Loucy (cell line): ENCODE measurements around the gene KLF6.

Experiments used
- H2AFZ ChIP-seq: fragments of 200-600 bp; sonication (generic); 2 replicates; pipeline ENCODE4 v1.6.0; 2016; ENCODE audit warnings: antibody characterized with exemption, mild to moderate bottlenecking, low read length, moderate library complexity
- H3F3A ChIP-seq: fragments of 200-600 bp; 2 replicates; pipeline ENCODE4 v1.6.0; 2016; ENCODE audit warnings: antibody characterized with exemption, low read depth, mild to moderate bottlenecking
- H3K27me3 ChIP-seq: fragments of 200-600 bp; sonication (generic); 2 replicates; pipeline ENCODE4 v1.6.1; 2014; ENCODE audit warnings: low read length, mild to moderate bottlenecking; ENCODE audit not compliant: insufficient read depth, poor library complexity, severe bottlenecking
- H3K36me3 ChIP-seq: fragments of 200-600 bp; sonication (generic); 2 replicates; pipeline ENCODE4 v1.6.1; 2016; ENCODE audit warnings: low read length; ENCODE audit not compliant: insufficient read depth
- H3K4me1 ChIP-seq: fragments of 200-600 bp; sonication (generic); 2 replicates; pipeline ENCODE4 v1.5.1; 2014; ENCODE audit warnings: low read length, mild to moderate bottlenecking; ENCODE audit not compliant: insufficient read depth, poor library complexity, severe bottlenecking
- H3K4me2 ChIP-seq: fragments of 200-600 bp; sonication (generic); 2 replicates; pipeline ENCODE4 v1.6.0; 2014; ENCODE audit warnings: antibody characterized with exemption, low read length, low read depth, mild to moderate bottlenecking; ENCODE audit not compliant: poor library complexity, severe bottlenecking
- H3K4me3 ChIP-seq: fragments of 200-600 bp; sonication (generic); 2 replicates; pipeline ENCODE4 v1.5.1; 2014; ENCODE audit warnings: low read length, mild to moderate bottlenecking, mixed read lengths; ENCODE audit not compliant: poor library complexity, severe bottlenecking
- H3K79me2 ChIP-seq: fragments of 200-600 bp; sonication (generic); 2 replicates; pipeline ENCODE4 v1.6.1; 2014; ENCODE audit warnings: low read length; ENCODE audit not compliant: insufficient read depth
- H3K9ac ChIP-seq: fragments of 200-600 bp; sonication (generic); 2 replicates; pipeline ENCODE4 v1.6.0; 2014; ENCODE audit warnings: mild to moderate bottlenecking, low read depth, low read length, moderate library complexity; ENCODE audit not compliant: poor library complexity, severe bottlenecking
- H3K9me2 ChIP-seq: fragments of 200-600 bp; sonication (generic); replicated peaks from 2 replicates; pipeline ENCODE4 v1.6.1; 2016; ENCODE audit warnings: low read depth, low read length, mixed read lengths
- H3K9me3 ChIP-seq: fragments of 200-600 bp; sonication (generic); 2 replicates; pipeline ENCODE4 v1.6.1; 2014; ENCODE audit warnings: mild to moderate bottlenecking, antibody characterized with exemption, low read length, low read depth; ENCODE audit not compliant: insufficient read depth
- H4K20me1 ChIP-seq: fragments of 200-600 bp; sonication (generic); 2 replicates; pipeline ENCODE4 v1.6.0; 2014; ENCODE audit warnings: antibody characterized with exemption, low read length, mild to moderate bottlenecking; ENCODE audit not compliant: insufficient read depth, poor library complexity, severe bottlenecking
- EZH2phosphoT487 ChIP-seq: fragments of 200-600 bp; IDR thresholded peaks from 2 replicates; pipeline ENCODE4 v1.6.1; 2018; ENCODE audit warnings: antibody characterized with exemption, mild to moderate bottlenecking, moderate library complexity, borderline replicate concordance
- TF ChIP-seq, protein P1 (sequence below): fragments of 200-600 bp; sonication (generic); conservative IDR thresholded peaks from 2 replicates; pipeline ENCODE4 v1.5.1; 2014; ENCODE audit warnings: mild to moderate bottlenecking, antibody characterized with exemption, low read length

Gene KLF6

DNA sequence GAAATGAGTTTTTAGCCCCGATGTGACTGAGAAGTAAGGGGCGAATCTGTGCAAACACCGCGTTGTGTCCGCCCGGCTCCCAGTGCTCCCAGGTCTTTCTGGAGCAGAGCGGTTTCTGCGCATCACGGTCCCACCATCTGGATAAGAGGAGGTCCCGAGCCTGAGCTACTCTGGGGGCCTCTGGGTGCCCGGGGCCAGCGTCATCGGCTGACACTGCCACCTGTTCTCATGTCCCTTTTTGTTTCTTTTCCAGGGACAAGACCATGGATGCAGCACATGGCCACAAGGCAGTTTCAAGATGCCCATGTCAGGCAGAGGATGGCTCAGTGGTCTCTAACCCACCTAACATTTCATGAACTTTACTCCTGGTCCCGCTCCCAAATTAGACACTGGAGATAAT, 24.9 kb downstream of the KLF6 start:
- TF ChIP-seq EZH2phosphoT487 = no peak
- TF ChIP-seq, protein P1, sequence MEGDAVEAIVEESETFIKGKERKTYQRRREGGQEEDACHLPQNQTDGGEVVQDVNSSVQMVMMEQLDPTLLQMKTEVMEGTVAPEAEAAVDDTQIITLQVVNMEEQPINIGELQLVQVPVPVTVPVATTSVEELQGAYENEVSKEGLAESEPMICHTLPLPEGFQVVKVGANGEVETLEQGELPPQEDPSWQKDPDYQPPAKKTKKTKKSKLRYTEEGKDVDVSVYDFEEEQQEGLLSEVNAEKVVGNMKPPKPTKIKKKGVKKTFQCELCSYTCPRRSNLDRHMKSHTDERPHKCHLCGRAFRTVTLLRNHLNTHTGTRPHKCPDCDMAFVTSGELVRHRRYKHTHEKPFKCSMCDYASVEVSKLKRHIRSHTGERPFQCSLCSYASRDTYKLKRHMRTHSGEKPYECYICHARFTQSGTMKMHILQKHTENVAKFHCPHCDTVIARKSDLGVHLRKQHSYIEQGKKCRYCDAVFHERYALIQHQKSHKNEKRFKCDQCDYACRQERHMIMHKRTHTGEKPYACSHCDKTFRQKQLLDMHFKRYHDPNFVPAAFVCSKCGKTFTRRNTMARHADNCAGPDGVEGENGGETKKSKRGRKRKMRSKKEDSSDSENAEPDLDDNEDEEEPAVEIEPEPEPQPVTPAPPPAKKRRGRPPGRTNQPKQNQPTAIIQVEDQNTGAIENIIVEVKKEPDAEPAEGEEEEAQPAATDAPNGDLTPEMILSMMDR = no peak
- Histone ChIP-seq H3K4me3 (no peak overlapping the region), H3F3A (no peaks in the 10 kb centered on the region), H3K9me2 (no peaks in the 10 kb centered on the region), H3K79me2 (no peaks in the 10 kb centered on the region), H4K20me1 (no peaks in the 10 kb centered on the region), H2AFZ (no peak overlapping the region), H3K9me3 (no peaks in the 10 kb centered on the region), H3K27me3 (no peaks in the 10 kb centered on the region), H3K4me2 (no peak overlapping the region), H3K36me3 (no peaks in the 10 kb centered on the region), H3K4me1 (peaks cover 6% of the 10 kb centered on the region), H3K9ac (no peak overlapping the region)

DNA sequence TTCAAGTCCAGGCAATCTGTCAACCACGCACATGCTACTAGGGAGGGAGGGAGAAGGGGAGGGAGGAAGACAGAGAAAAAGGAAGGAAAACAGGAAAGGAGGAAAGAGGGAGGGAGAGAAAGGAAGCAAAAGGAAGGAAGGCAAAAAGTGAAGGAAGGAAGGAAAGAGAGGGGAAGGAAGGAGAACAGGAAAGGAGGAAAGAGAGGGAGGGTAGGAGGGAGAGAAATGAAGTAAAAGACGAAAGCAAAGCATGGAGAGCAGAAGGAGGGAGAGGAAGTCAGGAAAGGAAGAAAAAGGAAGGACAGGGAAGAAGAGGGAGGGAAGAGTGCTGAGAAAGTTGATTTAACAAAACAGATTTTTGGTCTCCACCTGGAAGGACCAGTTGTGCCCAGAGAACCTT, 25.6 kb downstream of the KLF6 start:
- H2AFZ ChIP-seq = no peak overlapping the region

DNA sequence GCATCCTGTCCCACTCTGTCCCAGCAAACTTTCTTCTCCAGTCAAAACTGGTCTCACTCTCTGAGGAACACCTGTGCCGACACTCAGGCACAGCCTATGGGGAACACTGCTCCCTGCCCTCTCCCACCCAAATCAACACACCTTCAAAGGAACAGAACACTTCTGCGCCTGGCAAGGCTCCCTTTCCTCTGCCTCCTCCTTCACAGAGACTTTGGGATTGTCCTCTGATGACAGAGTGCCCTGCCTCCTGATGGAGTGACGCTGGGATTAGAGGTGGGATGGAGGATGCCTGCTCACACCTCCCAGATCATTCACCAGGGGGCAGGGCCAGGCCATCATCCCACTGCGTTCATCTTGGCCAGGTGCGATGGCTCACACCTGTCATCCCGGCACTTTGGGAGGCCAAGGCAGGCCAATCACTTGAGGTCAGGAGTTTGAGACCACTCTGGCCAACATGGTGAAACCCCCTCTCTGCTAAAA, 26.5 kb downstream of the KLF6 start:
- Histone ChIP-seq H3K27me3 (no peaks in the 10 kb centered on the region), H3K9me3 (no peaks in the 10 kb centered on the region), H3K9me2 (no peaks in the 10 kb centered on the region), H3F3A (no peaks in the 10 kb centered on the region), H3K4me3 (no peak overlapping the region), H3K36me3 (no peaks in the 10 kb centered on the region), H3K79me2 (no peaks in the 10 kb centered on the region), H2AFZ (no peak overlapping the region), H4K20me1 (no peaks in the 10 kb centered on the region), H3K4me2 (no peak overlapping the region), H3K4me1 (no peaks in the 10 kb centered on the region), H3K9ac (no peak overlapping the region)
- TF ChIP-seq, protein P1 = no peak
- TF ChIP-seq EZH2phosphoT487 = no peak

More for the DNA sequence above, 25.6 kb downstream of the KLF6 start:
- H3K4me2 ChIP-seq = no peak overlapping the region
- no peaks in the 10 kb centered on the region for H3K79me2 ChIP-seq
- no peaks in the 10 kb centered on the region for H4K20me1 ChIP-seq
- H3K9ac ChIP-seq = no peak overlapping the region
- H3F3A ChIP-seq = no peaks in the 10 kb centered on the region
- no peaks in the 10 kb centered on the region for H3K27me3 ChIP-seq
- H3K9me2 ChIP-seq = no peaks in the 10 kb centered on the region
- H3K4me1 ChIP-seq = no peaks in the 10 kb centered on the region
- H3K36me3 ChIP-seq = no peaks in the 10 kb centered on the region
- no peak overlapping the region for H3K4me3 ChIP-seq
- no peak for TF ChIP-seq EZH2phosphoT487
- TF ChIP-seq, protein P1 = no peak
- H3K9me3 ChIP-seq = no peaks in the 10 kb centered on the region
